HepG2 (cell line): ENCODE data around the gene AIF1. TPM values are rescaled to one million over a fixed set of nuclear protein-coding genes. Genes with fewer than 3 reads are reported as not detected.

ENCODE experiments used
- ATAC-seq: fragments of 200-7000 bp; cut with Tn5 transposase; 3 replicates; pipeline ENCODE4 v1.9.1; 2020; ENCODE audit warnings: mild to moderate bottlenecking, moderate library complexity
- BruUV-seq: library from RNA; stranded (reverse); fragments of 400-500 nt; replicated peaks from 2 replicates; lab custom pipeline; 2021; lab: Mats Ljungman, UMichigan
- CTCF ChIA-PET: fragments of 300-600 bp; formaldehyde crosslinking; extraction: SDS; loops from one replicate; lab custom pipeline; 2021; ENCODE audit warnings: low total read pairs, inconsistent platforms, low intra/inter-chr PET ratio; lab: Yijun Ruan, JAX
- POLR2A ChIA-PET: fragments of 350-600 bp; sonication (Branson Sonifier 250); formaldehyde crosslinking; loops from one replicate; lab custom pipeline; 2020; ENCODE audit warnings: antibody characterized with exemption, inconsistent platforms; lab: Yijun Ruan, JAX
- DNase-seq: peaks from one replicate; pipeline ENCODE4 v3.0.0-alpha.2; 2015; ENCODE audit warnings: low spot score
- FAIRE-seq: peaks from 3 replicates; lab custom pipeline; 2011; peaks lifted over from hg19 to GRCh38; lab: Jason Lieb, UNC
- H2AFZ ChIP-seq: one replicate; pipeline ENCODE4 v1.6.1; 2011; ENCODE audit warnings: low read length, inconsistent platforms
- H3K27ac ChIP-seq: fragments of 300-600 bp; 3 replicates; pipeline ENCODE4 v1.8.0; 2011; ENCODE audit warnings: mixed run types, mild to moderate bottlenecking, mixed read lengths, low read length, inconsistent platforms; ENCODE audit not compliant: insufficient read depth; ENCODE audit errors: extremely low read length
- H3K27me3 ChIP-seq, 2 experiments: fragments of 200-600 bp in 1 of 2; 2 replicates in 1 of 2; 3 replicates in 1 of 2; pipeline versions ENCODE4 v1.6.0 to v1.8.0; 2011; ENCODE audit warnings: low read length in 2 of 2, mild to moderate bottlenecking in 2 of 2, moderate library complexity in 2 of 2, inconsistent platforms in 1 of 2; ENCODE audit not compliant: insufficient read depth in 2 of 2, control insufficient read depth in 1 of 2
- H3K36me3 ChIP-seq, 2 experiments: fragments of 200-600 bp in 1 of 2; replicated peaks in 1 of 2; 2 replicates in 1 of 2; 3 replicates in 1 of 2; pipeline versions ENCODE4 v1.5.1 to v1.8.0; 2011; ENCODE audit warnings: low read length in 2 of 2, inconsistent platforms in 1 of 2; ENCODE audit not compliant: insufficient read depth in 2 of 2, control insufficient read depth in 1 of 2
- H3K4me1 ChIP-seq: 2 replicates; pipeline ENCODE4 v1.5.1; 2012; ENCODE audit warnings: low read length, inconsistent platforms; ENCODE audit not compliant: insufficient read depth
- H3K4me2 ChIP-seq: 2 replicates; pipeline ENCODE4 v1.6.0; 2011; ENCODE audit warnings: low read depth, low read length, inconsistent platforms
- H3K4me3 ChIP-seq, 3 experiments: fragments of 200-600 bp in 1 of 3; sonication (generic), shearing (Covaris generic) in 1 of 3; replicated peaks in 1 of 3; 2 replicates each; pipeline ENCODE4 v1.5.1; 2011 to 2016; ENCODE audit warnings: low read length in 3 of 3, inconsistent platforms in 2 of 3, low read depth in 2 of 3, mild to moderate bottlenecking in 2 of 3, control low read depth in 1 of 3, mixed read lengths in 1 of 3; ENCODE audit not compliant: insufficient read depth in 1 of 3
- H3K79me2 ChIP-seq: one replicate; pipeline ENCODE4 v1.6.1; 2011; ENCODE audit warnings: low read length, inconsistent platforms; ENCODE audit not compliant: insufficient read depth
- H3K9ac ChIP-seq: 2 replicates; pipeline ENCODE4 v1.6.0; 2011; ENCODE audit warnings: mild to moderate bottlenecking, low read depth, low read length, inconsistent platforms; ENCODE audit not compliant: insufficient read depth
- H3K9me3 ChIP-seq: 2 replicates; pipeline ENCODE4 v1.5.1; 2012; ENCODE audit warnings: mild to moderate bottlenecking, low read length
- H4K20me1 ChIP-seq: 2 replicates; pipeline ENCODE4 v1.6.0; 2011; ENCODE audit warnings: inconsistent platforms, mild to moderate bottlenecking, low read length, moderate library complexity; ENCODE audit not compliant: insufficient read depth
- CEBPB ChIP-seq: IDR thresholded peaks from 2 replicates; pipeline ENCODE4 v1.6.1; 2011; ENCODE audit warnings: low read depth, low read length, improper control_type of control experiment, borderline replicate concordance
- CHD4 ChIP-seq: fragments of 200-600 bp; sonication (generic); IDR thresholded peaks from 2 replicates; pipeline ENCODE4 v1.7.0; 2017; ENCODE audit warnings: mild to moderate bottlenecking, low read length, borderline replicate concordance
- EZH2 ChIP-seq: conservative IDR thresholded peaks from 2 replicates; pipeline ENCODE4 v1.6.1; 2012; ENCODE audit warnings: mild to moderate bottlenecking, low read depth, low read length, moderate library complexity
- FOXA1 ChIP-seq, 2 experiments: fragments of 450-650 bp in 1 of 2; sonication (generic) in 1 of 2; formaldehyde crosslinking in 1 of 2; IDR thresholded peaks; 2 replicates each; pipeline versions ENCODE4 v1.4.0 to v1.6.1; 2016 to 2020; ENCODE audit warnings: missing genetic modification reagents in 1 of 2
- ISX ChIP-seq: sonication (generic); formaldehyde crosslinking; conservative IDR thresholded peaks from 2 replicates; pipeline ENCODE4 v1.5.0; 2020; ENCODE audit warnings: missing genetic modification reagents
- MAFF ChIP-seq: IDR thresholded peaks from 2 replicates; pipeline ENCODE4 v1.6.1; 2011; ENCODE audit warnings: low read depth, low read length, improper control_type of control experiment
- NAIF1 ChIP-seq: sonication (generic); formaldehyde crosslinking; IDR thresholded peaks from 2 replicates; pipeline ENCODE4 v1.5.0; 2020; ENCODE audit warnings: mild to moderate bottlenecking, missing genetic modification reagents, borderline replicate concordance
- PRMT3 ChIP-seq: sonication (generic); formaldehyde crosslinking; IDR thresholded peaks from 2 replicates; pipeline ENCODE4 v1.8.1; 2022; ENCODE audit warnings: low read depth, mild to moderate bottlenecking, moderate library complexity, missing genetic modification reagents, borderline replicate concordance
- ZNF616 ChIP-seq: sonication (generic); formaldehyde crosslinking; IDR thresholded peaks from 2 replicates; pipeline ENCODE4 v1.5.0; 2020; ENCODE audit warnings: low read depth, mild to moderate bottlenecking, missing genetic modification reagents
- WGBS: methylation state at CpG from one replicate; pipeline ENCODE4 v1.1.6; 2017; ENCODE audit warnings: low lambda C conversion rate; 5-methylcytosine and 5-hydroxymethylcytosine counted together
- in situ Hi-C: cut with HindIII; loops from 2 replicates; pipeline ENCODE4 v1.10.0; 2017; ENCODE audit warnings: low pct_unique_long_range_greater_than_20kb; ENCODE audit not compliant: extremely low pct_ligation_motif_present
- intact Hi-C: fragments of 100-400 bp; cut with micrococcal nuclease; formaldehyde crosslinking; loops from one replicate; pipeline ENCODE4 v1.10.0; 2022; ENCODE audit not compliant: unreplicated experiment
- polyA plus RNA-seq, 8 experiments: library from polyadenylated mRNA; depleted of rRNA in 3 of 8; stranded (reverse) in 7 of 8; unstranded in 1 of 8; fragments of >200 nt; fragmentation: Illumina TruSeq in 4 of 8; extraction: Trizol in 4 of 8; gene quantifications; 2 replicates each; pipeline versions ENCODE4 v1.2.1 to v1.2.3, GENCODE V29; 2011 to 2016; ENCODE audit warnings: low read depth in 4 of 8, missing spikeins in 1 of 8, mixed read lengths in 1 of 8; ENCODE audit not compliant: insufficient read depth in 1 of 8
- total RNA-seq, 5 experiments: library from RNA; depleted of rRNA; stranded (reverse); fragments of >200 nt; fragmentation: Illumina TruSeq; extraction: Trizol; gene quantifications; 2 replicates each; pipeline ENCODE4 v1.2.3, GENCODE V29; 2016; ENCODE audit warnings: low read depth in 1 of 5

Gene AIF1
- total and polyA plus RNA-seq, 2 of the 13 experiments (the other 11 are each of a cell fraction or from before 2014, with no cell fraction given) = 1.5 TPM; not detected in 1

- WGBS = 55% methylated on average over 11 of the region's 11 CpGs
- no peak overlapping the region for H3K27ac ChIP-seq
- FAIRE-seq = no peak
- H3K27me3 ChIP-seq = peaks cover 14 to 70% of the 10 kb centered on the region in 2 experiments; a peak in 4 of 5 replicates
- H3K36me3 ChIP-seq = no peaks in the 10 kb centered on the region
- no peaks in the 10 kb centered on the region for H4K20me1 ChIP-seq
- H3K79me2 ChIP-seq = no peaks in the 10 kb centered on the region
- no peak overlapping the region for H2AFZ ChIP-seq
- POLR2A ChIA-PET = interaction anchor here (1.1 to 2.8 kb wide), 4 partner anchors 18 to 123 kb away, joined by 3 to 15 read pairs (median 6); partner anchors contain the start of genes ABHD16A, DDX39B and NFKBIL1
- peak overlapping the region; percentile 99 for H3K4me2 ChIP-seq
- BruUV-seq = no TSS peak
- in situ Hi-C loops (no loop called here), intact Hi-C loops (loop anchor here (5.0 kb wide), 1 partner anchor 33 kb away; the partner anchor contains the start of genes ATP6V1G2 and NFKBIL1)
- no peak for ATAC-seq
- no peak overlapping the region for H3K9ac ChIP-seq
- H3K4me3 ChIP-seq = peak overlapping the region in 2 of 3 experiments; percentile 39 to 88; a peak in 3 of 6 replicates
- no peak for DNase-seq
- no peaks in the 10 kb centered on the region for H3K9me3 ChIP-seq
- CTCF ChIA-PET = interaction anchor here (1.3 to 3.2 kb wide), 4 partner anchors 18 to 1217 kb away, joined by 3 to 35 read pairs (median 5); partner anchors contain the start of gene NFKBIL1
- peaks cover 25% of the 10 kb centered on the region for H3K4me1 ChIP-seq
- TF ChIP-seq FOXA1 (IDR thresholded peaks at IDR 0.05) = no peak
- 0 out of 2 replicates have a peak, but pooled peaks have one; percentile 1 for TF ChIP-seq FOXA1 (CRISPR knock-in tag; IDR thresholded peaks at IDR 0.05)
- 0 out of 2 replicates have a peak, but pooled peaks have one; percentile 35 for TF ChIP-seq PRMT3
- no peak for TF ChIP-seq MAFF
- peak; percentile 65; the same call in 1 of the 2 replicates for TF ChIP-seq CEBPB
- TF ChIP-seq EZH2 = 0 out of 2 replicates have a peak, but pooled peaks have one; percentile 57
- no peak for TF ChIP-seq ISX (CRISPR knock-in tag)
- TF ChIP-seq NAIF1 (CRISPR knock-in tag) = 0 out of 2 replicates have a peak, but pooled peaks have one; percentile 7
- TF ChIP-seq ZNF616 (CRISPR knock-in tag) = no peak
- no peak for TF ChIP-seq CHD4
- TF ChIP-seq, all 625 proteins: peak for 5
Measured at GRCh38 chr6:31580438-31580740, 34.6 kb upstream of the AIF1 start.
